IMR-90 (cell line): ENCODE measurements around the gene TBC1D8. TPM values are rescaled to one million over a fixed set of nuclear protein-coding genes. Genes with fewer than 3 reads are reported as not detected.

Experiments
- ATAC-seq: fragments of 200-7000 bp; cut with Tn5 transposase; 2 replicates; pipeline ENCODE4 v1.9.1; 2020; ENCODE audit warnings: low read depth, mild to moderate bottlenecking, moderate library complexity
- BruUV-seq: library from RNA; stranded (reverse); fragments of 400-500 nt; replicated peaks from 2 replicates; lab custom pipeline; 2021; lab: Mats Ljungman, UMichigan
- CTCF ChIA-PET: fragments of 300-600 bp; formaldehyde crosslinking; extraction: SDS; loops from one replicate; lab custom pipeline; 2021; ENCODE audit warnings: antibody characterized with exemption; lab: Yijun Ruan, JAX
- POLR2A ChIA-PET: fragments of 300-600 bp; sonication (Branson Sonifier 250); formaldehyde crosslinking; loops from one replicate; lab custom pipeline; 2022; ENCODE audit warnings: antibody characterized with exemption; ENCODE audit not compliant: unreplicated experiment; lab: Charles Lee
- DNase-seq: peaks from one replicate; pipeline ENCODE4 v3.0.0; 2013
- H2AFZ ChIP-seq: replicated peaks from 2 replicates; pipeline ENCODE3; 2013; ENCODE audit warnings: low read length, mild to moderate bottlenecking; ENCODE audit not compliant: poor library complexity
- H2AK5ac ChIP-seq: 2 replicates; pipeline ENCODE4 v1.6.1; 2013; ENCODE audit warnings: low read depth, low read length, inconsistent platforms
- H2AK9ac ChIP-seq: replicated peaks from 2 replicates; pipeline ENCODE3; 2013; ENCODE audit warnings: mild to moderate bottlenecking, low read depth, low read length, moderate library complexity; ENCODE audit not compliant: poor library complexity
- H2BK120ac ChIP-seq: 2 replicates; pipeline ENCODE4 v1.6.1; 2013; ENCODE audit warnings: low read depth, low read length, inconsistent platforms
- H2BK15ac ChIP-seq: 3 replicates; pipeline ENCODE4 v1.6.1; 2013; ENCODE audit warnings: low read depth, low read length, inconsistent platforms
- H2BK20ac ChIP-seq: 2 replicates; pipeline ENCODE4 v1.6.1; 2013; ENCODE audit warnings: low read depth, mild to moderate bottlenecking, inconsistent platforms, low read length, moderate library complexity
- H2BK5ac ChIP-seq: 2 replicates; pipeline ENCODE4 v1.6.1; 2013; ENCODE audit warnings: mild to moderate bottlenecking, low read depth, low read length, inconsistent platforms; ENCODE audit not compliant: poor library complexity, severe bottlenecking
- H3K14ac ChIP-seq: replicated peaks from 2 replicates; pipeline ENCODE4 v1.6.1; 2013; ENCODE audit warnings: low read depth, low read length, inconsistent platforms
- H3K18ac ChIP-seq: 2 replicates; pipeline ENCODE4 v1.6.1; 2013; ENCODE audit warnings: low read depth, low read length, control low read depth
- H3K23ac ChIP-seq: 2 replicates; pipeline ENCODE4 v1.6.1; 2013; ENCODE audit warnings: low read depth, low read length, inconsistent platforms
- H3K27ac ChIP-seq: 2 replicates; pipeline ENCODE4 v1.5.1; 2013; ENCODE audit warnings: mild to moderate bottlenecking, control low read depth, low read length; ENCODE audit not compliant: insufficient read depth
- H3K27me3 ChIP-seq: 2 replicates; pipeline ENCODE4 v1.6.1; 2013; ENCODE audit warnings: low read length; ENCODE audit not compliant: control insufficient read depth, insufficient read depth
- H3K36me3 ChIP-seq: 2 replicates; pipeline ENCODE4 v1.6.1; 2013; ENCODE audit warnings: low read length, mixed read lengths; ENCODE audit not compliant: control insufficient read depth, insufficient read depth
- H3K4ac ChIP-seq: 2 replicates; pipeline ENCODE4 v1.6.1; 2013; ENCODE audit warnings: low read depth, low read length, inconsistent platforms
- H3K4me1 ChIP-seq: 2 replicates; pipeline ENCODE4 v1.6.1; 2013; ENCODE audit warnings: low read length, mixed read lengths; ENCODE audit not compliant: control insufficient read depth, insufficient read depth
- H3K4me2 ChIP-seq: 2 replicates; pipeline ENCODE4 v1.6.1; 2013; ENCODE audit warnings: low read depth, mild to moderate bottlenecking, control low read depth, low read length, moderate library complexity
- H3K4me3 ChIP-seq: 2 replicates; pipeline ENCODE4 v1.5.1; 2013; ENCODE audit warnings: low read depth, mild to moderate bottlenecking, control low read depth, low read length, moderate library complexity; ENCODE audit not compliant: insufficient read depth
- H3K56ac ChIP-seq: 2 replicates; pipeline ENCODE4 v1.6.1; 2013; ENCODE audit warnings: low read length, inconsistent platforms; ENCODE audit not compliant: insufficient read depth; ENCODE audit errors: extremely low read depth
- H3K79me1 ChIP-seq, 2 experiments: 2 replicates each; pipeline ENCODE4 v1.6.1; 2013; ENCODE audit warnings: low read length in 2 of 2, inconsistent platforms in 1 of 2, low read depth in 1 of 2
- H3K9ac ChIP-seq: 2 replicates; pipeline ENCODE4 v1.6.1; 2013; ENCODE audit warnings: low read depth, low read length, control low read depth
- H3K9me1 ChIP-seq: 2 replicates; pipeline ENCODE4 v1.6.1; 2013; ENCODE audit warnings: low read length, inconsistent platforms; ENCODE audit not compliant: insufficient read depth
- H3K9me3 ChIP-seq: 2 replicates; pipeline ENCODE4 v1.6.1; 2013; ENCODE audit warnings: low read length; ENCODE audit not compliant: control insufficient read depth, insufficient read depth
- H4K20me1 ChIP-seq: 2 replicates; pipeline ENCODE4 v1.6.1; 2013; ENCODE audit warnings: low read length, inconsistent platforms; ENCODE audit not compliant: insufficient read depth
- H4K5ac ChIP-seq: 2 replicates; pipeline ENCODE4 v1.6.1; 2013; ENCODE audit warnings: mild to moderate bottlenecking, low read depth, low read length, control low read depth
- H4K8ac ChIP-seq, 2 experiments: 2 replicates each; pipeline ENCODE4 v1.6.1; 2013; ENCODE audit warnings: low read depth in 2 of 2, low read length in 2 of 2, control low read depth in 1 of 2, inconsistent platforms in 1 of 2
- H4K91ac ChIP-seq: 2 replicates; pipeline ENCODE4 v1.6.1; 2013; ENCODE audit warnings: low read depth, low read length, inconsistent platforms; ENCODE audit not compliant: insufficient read depth
- BHLHE40 ChIP-seq: fragments of 150-350 bp; IDR thresholded peaks from 2 replicates; pipeline ENCODE4 v1.6.1; 2016; ENCODE audit warnings: mild to moderate bottlenecking, low read depth, low read length
- CEBPB ChIP-seq: IDR thresholded peaks from 2 replicates; pipeline ENCODE4 v1.6.1; 2012; ENCODE audit warnings: low read depth, low read length, improper control_type of control experiment
- CHD1 ChIP-seq: IDR thresholded peaks from 2 replicates; pipeline ENCODE4 v1.6.1; 2012; ENCODE audit warnings: low read depth, low read length, improper control_type of control experiment
- FOS ChIP-seq: fragments of 150-350 bp; IDR thresholded peaks from 2 replicates; pipeline ENCODE4 v1.6.1; 2016; ENCODE audit warnings: low read depth, low read length
- MAFK ChIP-seq: IDR thresholded peaks from 2 replicates; pipeline ENCODE4 v1.6.1; 2012; ENCODE audit warnings: low read depth, low read length, improper control_type of control experiment
- MAZ ChIP-seq: IDR thresholded peaks from 2 replicates; pipeline ENCODE4 v1.6.1; 2012; ENCODE audit warnings: low read depth, mild to moderate bottlenecking, low read length, improper control_type of control experiment, moderate library complexity, borderline replicate concordance
- MXI1 ChIP-seq: IDR thresholded peaks from 2 replicates; pipeline ENCODE4 v1.6.1; 2012; ENCODE audit warnings: low read depth, mild to moderate bottlenecking, low read length, moderate library complexity, borderline replicate concordance
- NFE2L2 ChIP-seq: fragments of 150-350 bp; IDR thresholded peaks from 2 replicates; pipeline ENCODE4 v1.6.1; 2016; ENCODE audit warnings: low read depth, mild to moderate bottlenecking, low read length
- POLR2A ChIP-seq: IDR thresholded peaks from 2 replicates; pipeline ENCODE4 v1.6.1; 2012; ENCODE audit warnings: mild to moderate bottlenecking, low read depth, low read length
- RAD21 ChIP-seq: IDR thresholded peaks from 2 replicates; pipeline ENCODE4 v1.6.1; 2012; ENCODE audit warnings: low read length, improper control_type of control experiment
- RCOR1 ChIP-seq: IDR thresholded peaks from 2 replicates; pipeline ENCODE4 v1.6.1; 2012; ENCODE audit warnings: mild to moderate bottlenecking, low read length, improper control_type of control experiment; ENCODE audit not compliant: insufficient replicate concordance
- RFX5 ChIP-seq: IDR thresholded peaks from 2 replicates; pipeline ENCODE4 v1.8.0; 2012; ENCODE audit warnings: low read depth, mild to moderate bottlenecking, low read length, moderate library complexity
- SMC3 ChIP-seq: fragments of 150-350 bp; IDR thresholded peaks from 2 replicates; pipeline ENCODE4 v1.6.1; 2016; ENCODE audit warnings: low read depth, mild to moderate bottlenecking, antibody characterized with exemption, low read length, moderate library complexity
- WGBS, 2 experiments: methylation state at CpG; one replicate each; pipeline versions ENCODE4 v1.1.5 to v1.1.7; 2013; ENCODE audit warnings: missing lambda C conversion rate in 2 of 2; ENCODE audit not compliant: insufficient read length in 1 of 2; ENCODE audit errors: extremely low coverage in 2 of 2; 5-methylcytosine and 5-hydroxymethylcytosine counted together
- dilution Hi-C: fragments of 300-500 bp; cut with HindIII; formaldehyde crosslinking; loops from one replicate; pipeline ENCODE4 v1.14.3; 2018; ENCODE audit warnings: low sequenced_read_pairs; ENCODE audit not compliant: unreplicated experiment
- in situ Hi-C: fragments of 300-500 bp; cut with MboI; formaldehyde crosslinking; loops from 3 replicates; pipeline ENCODE4 v1.14.3; 2019; ENCODE audit warnings: low sequenced_read_pairs, inconsistent platforms, mixed read lengths
- intact Hi-C: fragments of 100-400 bp; cut with micrococcal nuclease; formaldehyde crosslinking; loops from 2 replicates; pipeline ENCODE4 v1.10.0; 2022
- polyA plus RNA-seq, 3 experiments: library from polyadenylated mRNA; depleted of rRNA; stranded (reverse); fragments of >200 nt; gene quantifications; 2 replicates each; pipeline ENCODE4 v1.2.3, GENCODE V29; 2012; ENCODE audit warnings: low replicate concordance in 1 of 3
- total RNA-seq: library from RNA; depleted of rRNA; stranded (reverse); fragments of >200 nt; gene quantifications from 2 replicates; pipeline ENCODE4 v1.2.3, GENCODE V29; 2012
- TF ChIP-seq, protein P1 (sequence below): fragments of 150-350 bp; IDR thresholded peaks from 2 replicates; pipeline ENCODE4 v1.6.1; 2017; ENCODE audit warnings: mild to moderate bottlenecking, antibody characterized with exemption, low read length, low read depth
- TF ChIP-seq, protein P2 (sequence below): conservative IDR thresholded peaks from 2 replicates; pipeline ENCODE4 v1.5.1; 2012; ENCODE audit warnings: mild to moderate bottlenecking, low read depth, low read length, improper control_type of control experiment
- TF ChIP-seq, protein P3 (sequence below): fragments of 150-350 bp; IDR thresholded peaks from 2 replicates; pipeline ENCODE4 v1.6.1; 2016; ENCODE audit warnings: low read depth, mild to moderate bottlenecking, low read length, moderate library complexity, borderline replicate concordance

The TBC1D8 gene
- total and polyA plus RNA-seq, 2 of the 4 experiments (the other 2 are of a cell fraction) = 1.3 to 1.5 TPM

DNA sequence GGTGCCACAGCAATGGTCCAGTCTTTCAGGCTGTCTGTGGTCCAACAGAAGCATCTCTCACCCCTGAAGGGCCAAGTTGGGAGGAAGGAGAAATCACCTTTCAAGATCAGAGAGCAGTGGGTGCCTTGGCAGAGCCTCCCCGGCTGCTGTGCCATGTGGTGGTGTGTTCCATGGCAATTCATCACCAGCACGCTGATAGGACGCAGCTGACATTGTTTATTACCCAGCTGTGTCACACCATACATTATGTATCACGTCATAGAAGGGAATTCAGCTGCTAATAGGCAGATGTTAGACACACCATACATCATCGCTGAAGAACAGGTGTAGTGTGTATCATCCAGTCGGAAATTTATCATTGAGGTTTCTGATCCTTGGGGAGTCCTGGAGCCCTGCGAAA, 178.7 kb downstream of the TBC1D8 start:
- no peak overlapping the region for H2BK5ac ChIP-seq
- H2BK15ac ChIP-seq = no peak overlapping the region
- H3K4me3 ChIP-seq = no peak overlapping the region
- H2AK9ac ChIP-seq = peak overlapping the region; percentile 9
- DNase-seq (no peak), ATAC-seq (no peak)
- H3K36me3 ChIP-seq = peaks cover 39% of the 10 kb centered on the region
- no peak overlapping the region for H2BK20ac ChIP-seq
- no peak overlapping the region for H3K18ac ChIP-seq
- H3K23ac ChIP-seq = no peak overlapping the region
- H3K9me1 ChIP-seq = peaks cover 15% of the 10 kb centered on the region; the same call in 1 of the 2 replicates
- no peak overlapping the region for H2AK5ac ChIP-seq
- no peak overlapping the region for H3K27ac ChIP-seq
- H2BK120ac ChIP-seq = no peak overlapping the region
- H3K4me1 ChIP-seq = no peaks in the 10 kb centered on the region; the same call in 1 of the 2 replicates
- H3K4ac ChIP-seq = no peak overlapping the region
- no peak overlapping the region for H4K5ac ChIP-seq
- H3K79me1 ChIP-seq = no peaks in the 10 kb centered on the region
- H3K14ac ChIP-seq = no peak overlapping the region
- in situ Hi-C loops (loop anchor here (5.0 kb wide), 1 partner anchor 150 kb away; the partner anchor contains the start of gene NPAS2), intact Hi-C loops (no loop called here), dilution Hi-C loops (no loop called here)
- no TSS peak for BruUV-seq
- H3K27me3 ChIP-seq = no peaks in the 10 kb centered on the region
- no peak overlapping the region for H2AFZ ChIP-seq
- no peak overlapping the region for H3K4me2 ChIP-seq
- no peak overlapping the region for H3K9ac ChIP-seq
- H4K20me1 ChIP-seq = no peaks in the 10 kb centered on the region
- H3K9me3 ChIP-seq = no peaks in the 10 kb centered on the region
- no peak overlapping the region for H3K56ac ChIP-seq
- H4K8ac ChIP-seq = no peak overlapping the region
- no CpG with 5 or more reads among the region's 7 CpGs for WGBS, 2 experiments
- no peak overlapping the region for H4K91ac ChIP-seq
- TF ChIP-seq NFE2L2 = no peak
- TF ChIP-seq, protein P1, sequence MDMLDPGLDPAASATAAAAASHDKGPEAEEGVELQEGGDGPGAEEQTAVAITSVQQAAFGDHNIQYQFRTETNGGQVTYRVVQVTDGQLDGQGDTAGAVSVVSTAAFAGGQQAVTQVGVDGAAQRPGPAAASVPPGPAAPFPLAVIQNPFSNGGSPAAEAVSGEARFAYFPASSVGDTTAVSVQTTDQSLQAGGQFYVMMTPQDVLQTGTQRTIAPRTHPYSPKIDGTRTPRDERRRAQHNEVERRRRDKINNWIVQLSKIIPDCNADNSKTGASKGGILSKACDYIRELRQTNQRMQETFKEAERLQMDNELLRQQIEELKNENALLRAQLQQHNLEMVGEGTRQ = no peak
- no peak for TF ChIP-seq RCOR1
- TF ChIP-seq MAZ = no peak
- TF ChIP-seq, protein P2, sequence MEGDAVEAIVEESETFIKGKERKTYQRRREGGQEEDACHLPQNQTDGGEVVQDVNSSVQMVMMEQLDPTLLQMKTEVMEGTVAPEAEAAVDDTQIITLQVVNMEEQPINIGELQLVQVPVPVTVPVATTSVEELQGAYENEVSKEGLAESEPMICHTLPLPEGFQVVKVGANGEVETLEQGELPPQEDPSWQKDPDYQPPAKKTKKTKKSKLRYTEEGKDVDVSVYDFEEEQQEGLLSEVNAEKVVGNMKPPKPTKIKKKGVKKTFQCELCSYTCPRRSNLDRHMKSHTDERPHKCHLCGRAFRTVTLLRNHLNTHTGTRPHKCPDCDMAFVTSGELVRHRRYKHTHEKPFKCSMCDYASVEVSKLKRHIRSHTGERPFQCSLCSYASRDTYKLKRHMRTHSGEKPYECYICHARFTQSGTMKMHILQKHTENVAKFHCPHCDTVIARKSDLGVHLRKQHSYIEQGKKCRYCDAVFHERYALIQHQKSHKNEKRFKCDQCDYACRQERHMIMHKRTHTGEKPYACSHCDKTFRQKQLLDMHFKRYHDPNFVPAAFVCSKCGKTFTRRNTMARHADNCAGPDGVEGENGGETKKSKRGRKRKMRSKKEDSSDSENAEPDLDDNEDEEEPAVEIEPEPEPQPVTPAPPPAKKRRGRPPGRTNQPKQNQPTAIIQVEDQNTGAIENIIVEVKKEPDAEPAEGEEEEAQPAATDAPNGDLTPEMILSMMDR = no peak
- no peak for TF ChIP-seq MAFK
- no peak for TF ChIP-seq RFX5
- TF ChIP-seq, protein P3, sequence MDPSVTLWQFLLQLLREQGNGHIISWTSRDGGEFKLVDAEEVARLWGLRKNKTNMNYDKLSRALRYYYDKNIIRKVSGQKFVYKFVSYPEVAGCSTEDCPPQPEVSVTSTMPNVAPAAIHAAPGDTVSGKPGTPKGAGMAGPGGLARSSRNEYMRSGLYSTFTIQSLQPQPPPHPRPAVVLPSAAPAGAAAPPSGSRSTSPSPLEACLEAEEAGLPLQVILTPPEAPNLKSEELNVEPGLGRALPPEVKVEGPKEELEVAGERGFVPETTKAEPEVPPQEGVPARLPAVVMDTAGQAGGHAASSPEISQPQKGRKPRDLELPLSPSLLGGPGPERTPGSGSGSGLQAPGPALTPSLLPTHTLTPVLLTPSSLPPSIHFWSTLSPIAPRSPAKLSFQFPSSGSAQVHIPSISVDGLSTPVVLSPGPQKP = no peak
- TF ChIP-seq FOS = no peak
- no peak for TF ChIP-seq SMC3
- no peak for TF ChIP-seq CEBPB
- TF ChIP-seq RAD21 = no peak
- TF ChIP-seq MXI1 = no peak
- no peak for TF ChIP-seq POLR2A
- no peak for TF ChIP-seq CHD1
- TF ChIP-seq BHLHE40 = no peak
- ChIA-PET POLR2A (no interaction called here), CTCF (no interaction called here)
